GM13977 (cell line): ENCODE results near the gene LGALSL.
A peak's percentile ranks its signal among the peaks of the same experiment; 100 is the strongest.

Experiments used
- DNase-seq: peaks from one replicate; pipeline ENCODE4 v3.0.0; 2012; ENCODE audit warnings: low spot score
- CTCF ChIP-seq: IDR thresholded peaks from 2 replicates; pipeline ENCODE4 v1.5.1; 2012; ENCODE audit warnings: mild to moderate bottlenecking, control low read depth; ENCODE audit not compliant: insufficient read depth; ENCODE audit errors: extremely low read depth, missing control alignments
- in situ Hi-C: fragments of 300-500 bp; cut with MboI; formaldehyde crosslinking; loops from one replicate; pipeline ENCODE4 v1.12.0; 2022; ENCODE audit warnings: low sequenced_read_pairs, low pct_unique_long_range_greater_than_20kb, mixed read lengths, inconsistent platforms; ENCODE audit not compliant: unreplicated experiment

LGALSL gene

GRCh38 chr2:64453770-64454385 lies at the start of gene LGALSL:
LGALSL (plus strand) TSS chr2:64454162; CDS start chr2:64454546, 384 bp downstream.
- peak; percentile 91 for DNase-seq
- in situ Hi-C loops = no loop called here
- no peak for TF ChIP-seq CTCF

GRCh38 chr2:64404743-64405142 lies 49.2 kb upstream of the LGALSL start:
- in situ Hi-C loops = no loop called here
- DNase-seq = no peak
- TF ChIP-seq CTCF = no peak

- no peak for DNase-seq
Observed at GRCh38 chr2:64405581-64406406, 48.2 kb upstream of the LGALSL start.

GRCh38 chr2:64406407-64406774 lies 47.6 kb upstream of the LGALSL start:
- TF ChIP-seq CTCF = no peak
- in situ Hi-C loops = no loop called here
- no peak for DNase-seq

More at GRCh38 chr2:64405581-64406406, 48.2 kb upstream of the LGALSL start:
- TF ChIP-seq CTCF = no peak
- in situ Hi-C loops = no loop called here

GRCh38 chr2:64408031-64408430 lies 45.9 kb upstream of the LGALSL start:
- in situ Hi-C loops = no loop called here
- DNase-seq = no peak
- no peak for TF ChIP-seq CTCF

GRCh38 chr2:64410671-64411070 lies 43.3 kb upstream of the LGALSL start:
- in situ Hi-C loops = no loop called here

More at GRCh38 chr2:64410671-64411070, 43.3 kb upstream of the LGALSL start:
- no peak for DNase-seq
- TF ChIP-seq CTCF = no peak
